Colonic mucosa (tissue), 4 donors: ENCODE results near the gene ELMO1. TPM values are rescaled to one million over a fixed set of nuclear protein-coding genes. Genes with fewer than 3 reads are reported as not detected.

Experiments
- DNase-seq: peaks from one replicate; pipeline ENCODE4 v3.0.0-alpha.2; 2020
- H3K27ac ChIP-seq: fragments of 200-600 bp; one replicate; pipeline ENCODE4 v1.8.0; 2021
- H3K27me3 ChIP-seq: fragments of 200-600 bp; one replicate; pipeline ENCODE4 v1.8.0; 2021
- H3K36me3 ChIP-seq: fragments of 200-600 bp; one replicate; pipeline ENCODE4 v1.8.0; 2021
- H3K4me1 ChIP-seq: fragments of 200-600 bp; one replicate; pipeline ENCODE4 v1.8.0; 2021; ENCODE audit warnings: mild to moderate bottlenecking
- H3K4me3 ChIP-seq: fragments of 200-600 bp; one replicate; pipeline ENCODE4 v1.8.0; 2021
- H3K9ac ChIP-seq, 2 donors: one replicate each; pipeline ENCODE4 v1.7.0; 2013; ENCODE audit warnings: control low read depth in 2 of 2, low read depth in 2 of 2, low read length in 2 of 2
- H3K9me3 ChIP-seq: fragments of 200-600 bp; one replicate; pipeline ENCODE4 v1.8.0; 2021
- CTCF ChIP-seq: fragments of 200-600 bp; IDR thresholded peaks from one replicate; pipeline ENCODE4 v1.8.0; 2022; ENCODE audit warnings: antibody characterized with exemption, mild to moderate bottlenecking
- intact Hi-C: fragments of 100-400 bp; cut with DNase I; formaldehyde crosslinking; loops from one replicate; pipeline ENCODE4 v1.14.1; 2022
- total RNA-seq, 2 donors: library from RNA; stranded (reverse); fragmentation: NEBNext Ultra II Directional in 1 of 2; extraction: Animal tissue kit (Norgen Biotek cat#: 25700) in 1 of 2; gene quantifications; one replicate each; pipeline ENCODE4 v1.2.1, GENCODE V29; 2021
- donor health status: healthy.
- donor health status: DM: no; HTN: no; CAD: no.
- donor health status: DM: no; HTN: no; CAD: no.

The ELMO1 gene
- total RNA-seq, 2 donors from 2014 or later = 4.2 to 4.7 TPM

GRCh38 chr7:37483627-37484026 is 35.0 kb upstream of the ELMO1 start:
- no peak for TF ChIP-seq CTCF
- intact Hi-C loops = no loop called here
- Histone ChIP-seq H3K27ac (no peak overlapping the region), H3K9me3 (no peaks in the 10 kb centered on the region), H3K4me1 (no peaks in the 10 kb centered on the region), H3K9ac (no peak overlapping the region), H3K27me3 (no peaks in the 10 kb centered on the region), H3K36me3 (no peaks in the 10 kb centered on the region), H3K4me3 (no peak overlapping the region)
- DNase-seq = no peak

- DNase-seq = no peak
- no peak overlapping the region for H3K9ac ChIP-seq
- intact Hi-C loops = no loop called here
- H3K4me3 ChIP-seq = no peak overlapping the region
- H3K9me3 ChIP-seq = no peaks in the 10 kb centered on the region
- no peak overlapping the region for H3K27ac ChIP-seq
- no peaks in the 10 kb centered on the region for H3K27me3 ChIP-seq
- no peaks in the 10 kb centered on the region for H3K36me3 ChIP-seq
- TF ChIP-seq CTCF = no peak
- no peaks in the 10 kb centered on the region for H3K4me1 ChIP-seq
These were observed 34.3 kb upstream of the ELMO1 start for GRCh38 chr7:37482953-37483352.

DNA sequence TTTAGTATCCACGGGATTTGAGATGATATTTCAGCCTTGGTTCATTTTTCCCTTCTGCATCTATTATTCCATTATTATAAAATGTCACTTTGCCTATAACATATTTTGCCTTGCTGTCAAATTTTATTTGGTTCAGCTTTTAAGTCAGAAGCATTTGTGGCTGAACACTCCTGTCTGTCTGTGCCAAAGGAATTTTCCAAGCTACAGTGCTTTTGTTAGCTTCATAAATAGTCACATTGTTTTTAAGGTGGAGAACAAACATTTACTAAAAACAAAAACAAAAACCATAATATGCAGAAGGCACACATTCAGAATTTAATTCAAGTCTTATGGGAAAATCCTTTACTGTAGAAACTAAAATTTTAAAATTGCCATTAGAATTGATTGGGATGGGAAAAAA is 33.8 kb upstream of the ELMO1 start:
- Histone ChIP-seq H3K9me3 (no peaks in the 10 kb centered on the region), H3K9ac (no peak overlapping the region), H3K36me3 (no peaks in the 10 kb centered on the region), H3K4me1 (no peaks in the 10 kb centered on the region), H3K27ac (no peak overlapping the region), H3K4me3 (no peak overlapping the region), H3K27me3 (no peaks in the 10 kb centered on the region)
- intact Hi-C loops = no loop called here
- no peak for TF ChIP-seq CTCF
- no peak for DNase-seq

DNA sequence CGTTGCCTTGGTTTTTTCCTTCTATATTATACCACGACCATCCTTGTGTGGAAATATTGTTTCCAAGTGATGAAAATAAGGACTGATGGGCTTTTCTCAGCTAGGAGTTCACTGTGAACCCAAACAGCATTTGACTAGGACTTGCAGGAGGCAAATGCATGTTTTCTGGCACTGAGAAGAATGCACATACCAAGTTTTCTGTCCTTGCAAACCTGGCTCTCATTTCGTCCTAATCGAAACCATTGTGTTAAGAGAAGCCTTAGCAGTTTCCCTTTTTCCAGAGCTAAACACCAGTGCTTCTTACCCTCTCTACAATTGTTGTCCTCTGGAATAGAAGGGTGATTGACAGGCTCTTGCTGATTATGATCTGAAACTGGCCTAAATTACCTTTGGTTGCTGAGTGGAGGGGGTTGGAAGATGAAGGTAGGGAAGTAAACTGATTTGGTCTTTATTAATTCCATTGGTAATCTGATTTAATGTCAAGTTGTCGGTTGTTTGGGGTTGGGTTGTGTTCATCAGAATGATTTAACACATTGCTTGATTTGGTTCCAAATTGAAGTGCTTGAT is 33.1 kb upstream of the ELMO1 start:
- no peak for TF ChIP-seq CTCF
- no peak overlapping the region for H3K9ac ChIP-seq
- no peak overlapping the region for H3K27ac ChIP-seq
- H3K4me3 ChIP-seq = no peak overlapping the region
- no peaks in the 10 kb centered on the region for H3K27me3 ChIP-seq
- no peaks in the 10 kb centered on the region for H3K4me1 ChIP-seq
- no peaks in the 10 kb centered on the region for H3K9me3 ChIP-seq
- DNase-seq = no peak
- H3K36me3 ChIP-seq = no peaks in the 10 kb centered on the region
- intact Hi-C loops = no loop called here

- no peak overlapping the region for H3K4me3 ChIP-seq
- no peaks in the 10 kb centered on the region for H3K4me1 ChIP-seq
- intact Hi-C loops = no loop called here
- H3K27ac ChIP-seq = no peak overlapping the region
- no peak for DNase-seq
- H3K27me3 ChIP-seq = no peaks in the 10 kb centered on the region
- no peaks in the 10 kb centered on the region for H3K9me3 ChIP-seq
- no peak overlapping the region for H3K9ac ChIP-seq
- no peaks in the 10 kb centered on the region for H3K36me3 ChIP-seq
- no peak for TF ChIP-seq CTCF
These were observed 32.5 kb upstream of the ELMO1 start for GRCh38 chr7:37481154-37481553.
